ENCODE data around the gene ATXN2. TPM values are rescaled to one million over a fixed set of nuclear protein-coding genes. Genes with fewer than 3 reads are reported as not detected.

The ATXN2 gene
- total and polyA plus RNA-seq, 9 of the 15 experiments (the other 6 are each of a cell fraction or from before 2014, with no cell fraction given) = 16.8 to 67.8 (median 29.3) TPM

DNA sequence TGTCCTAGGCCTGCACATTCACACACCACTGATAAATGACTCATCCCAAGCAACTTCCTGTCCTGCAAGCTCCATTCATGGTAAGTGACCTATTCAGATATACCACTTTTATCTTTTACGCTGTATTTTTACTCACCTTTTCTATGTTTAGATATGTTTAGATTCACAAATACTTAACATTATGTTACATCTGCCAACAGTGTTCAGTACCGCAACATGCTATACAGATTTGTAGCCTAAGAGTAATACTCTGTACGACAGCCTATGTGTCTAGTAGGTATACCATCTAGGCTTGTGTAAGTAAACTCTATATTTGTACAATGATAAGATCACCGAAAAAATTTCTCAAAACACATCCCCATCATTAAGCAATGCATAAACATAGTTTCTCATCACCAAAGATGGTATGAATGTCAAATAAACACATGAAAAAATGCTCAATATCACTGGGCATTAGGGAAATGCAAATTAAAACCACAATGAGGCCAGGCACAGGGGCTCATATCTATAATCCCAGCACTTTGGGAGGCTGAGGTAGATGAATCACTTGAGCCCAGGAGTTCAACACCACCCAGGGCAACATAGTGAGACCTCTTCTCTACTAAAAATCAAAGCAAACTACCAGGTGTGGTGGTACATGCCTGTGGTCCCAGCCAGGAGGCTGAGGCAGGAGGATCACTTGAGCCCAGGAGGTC is 20.7 kb downstream of the ATXN2 start (continued):
- TF ChIP-seq, protein P1, sequence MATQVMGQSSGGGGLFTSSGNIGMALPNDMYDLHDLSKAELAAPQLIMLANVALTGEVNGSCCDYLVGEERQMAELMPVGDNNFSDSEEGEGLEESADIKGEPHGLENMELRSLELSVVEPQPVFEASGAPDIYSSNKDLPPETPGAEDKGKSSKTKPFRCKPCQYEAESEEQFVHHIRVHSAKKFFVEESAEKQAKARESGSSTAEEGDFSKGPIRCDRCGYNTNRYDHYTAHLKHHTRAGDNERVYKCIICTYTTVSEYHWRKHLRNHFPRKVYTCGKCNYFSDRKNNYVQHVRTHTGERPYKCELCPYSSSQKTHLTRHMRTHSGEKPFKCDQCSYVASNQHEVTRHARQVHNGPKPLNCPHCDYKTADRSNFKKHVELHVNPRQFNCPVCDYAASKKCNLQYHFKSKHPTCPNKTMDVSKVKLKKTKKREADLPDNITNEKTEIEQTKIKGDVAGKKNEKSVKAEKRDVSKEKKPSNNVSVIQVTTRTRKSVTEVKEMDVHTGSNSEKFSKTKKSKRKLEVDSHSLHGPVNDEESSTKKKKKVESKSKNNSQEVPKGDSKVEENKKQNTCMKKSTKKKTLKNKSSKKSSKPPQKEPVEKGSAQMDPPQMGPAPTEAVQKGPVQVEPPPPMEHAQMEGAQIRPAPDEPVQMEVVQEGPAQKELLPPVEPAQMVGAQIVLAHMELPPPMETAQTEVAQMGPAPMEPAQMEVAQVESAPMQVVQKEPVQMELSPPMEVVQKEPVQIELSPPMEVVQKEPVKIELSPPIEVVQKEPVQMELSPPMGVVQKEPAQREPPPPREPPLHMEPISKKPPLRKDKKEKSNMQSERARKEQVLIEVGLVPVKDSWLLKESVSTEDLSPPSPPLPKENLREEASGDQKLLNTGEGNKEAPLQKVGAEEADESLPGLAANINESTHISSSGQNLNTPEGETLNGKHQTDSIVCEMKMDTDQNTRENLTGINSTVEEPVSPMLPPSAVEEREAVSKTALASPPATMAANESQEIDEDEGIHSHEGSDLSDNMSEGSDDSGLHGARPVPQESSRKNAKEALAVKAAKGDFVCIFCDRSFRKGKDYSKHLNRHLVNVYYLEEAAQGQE (IDR thresholded peaks at IDR 0.05; ENCODE audit: borderline replicate concordance) = no peak
- TF ChIP-seq, protein P1 (CRISPR knock-in tag; IDR thresholded peaks at IDR 0.05; ENCODE audit: low read depth) = no peak
- TF ChIP-seq SRSF9 (IDR thresholded peaks at IDR 0.05; ENCODE audit: borderline replicate concordance, low read depth, low read length) = no peak
- no peak for TF ChIP-seq CBFB (CRISPR knock-in tag; IDR thresholded peaks at IDR 0.05)
- no peak for TF ChIP-seq POLR3A (IDR thresholded peaks at IDR 0.05; ENCODE audit: borderline replicate concordance, extremely low read depth, insufficient read depth, insufficient read length)
- TF ChIP-seq, protein P2, sequence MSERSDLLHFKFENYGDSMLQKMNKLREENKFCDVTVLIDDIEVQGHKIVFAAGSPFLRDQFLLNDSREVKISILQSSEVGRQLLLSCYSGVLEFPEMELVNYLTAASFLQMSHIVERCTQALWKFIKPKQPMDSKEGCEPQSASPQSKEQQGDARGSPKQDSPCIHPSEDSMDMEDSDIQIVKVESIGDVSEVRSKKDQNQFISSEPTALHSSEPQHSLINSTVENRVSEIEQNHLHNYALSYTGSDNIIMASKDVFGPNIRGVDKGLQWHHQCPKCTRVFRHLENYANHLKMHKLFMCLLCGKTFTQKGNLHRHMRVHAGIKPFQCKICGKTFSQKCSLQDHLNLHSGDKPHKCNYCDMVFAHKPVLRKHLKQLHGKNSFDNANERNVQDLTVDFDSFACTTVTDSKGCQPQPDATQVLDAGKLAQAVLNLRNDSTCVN (CRISPR knock-in tag; IDR thresholded peaks at IDR 0.05) = no peak
- no peak for TF ChIP-seq PPARD (CRISPR knock-in tag; IDR thresholded peaks at IDR 0.05)
- TF ChIP-seq SP2 (IDR thresholded peaks at IDR 0.05; ENCODE audit: extremely low read depth, low read depth, low read length, poor library complexity, severe bottlenecking) = no peak
- TF ChIP-seq NFXL1 (CRISPR knock-in tag; IDR thresholded peaks at IDR 0.05) = no peak
- TF ChIP-seq, protein P3, sequence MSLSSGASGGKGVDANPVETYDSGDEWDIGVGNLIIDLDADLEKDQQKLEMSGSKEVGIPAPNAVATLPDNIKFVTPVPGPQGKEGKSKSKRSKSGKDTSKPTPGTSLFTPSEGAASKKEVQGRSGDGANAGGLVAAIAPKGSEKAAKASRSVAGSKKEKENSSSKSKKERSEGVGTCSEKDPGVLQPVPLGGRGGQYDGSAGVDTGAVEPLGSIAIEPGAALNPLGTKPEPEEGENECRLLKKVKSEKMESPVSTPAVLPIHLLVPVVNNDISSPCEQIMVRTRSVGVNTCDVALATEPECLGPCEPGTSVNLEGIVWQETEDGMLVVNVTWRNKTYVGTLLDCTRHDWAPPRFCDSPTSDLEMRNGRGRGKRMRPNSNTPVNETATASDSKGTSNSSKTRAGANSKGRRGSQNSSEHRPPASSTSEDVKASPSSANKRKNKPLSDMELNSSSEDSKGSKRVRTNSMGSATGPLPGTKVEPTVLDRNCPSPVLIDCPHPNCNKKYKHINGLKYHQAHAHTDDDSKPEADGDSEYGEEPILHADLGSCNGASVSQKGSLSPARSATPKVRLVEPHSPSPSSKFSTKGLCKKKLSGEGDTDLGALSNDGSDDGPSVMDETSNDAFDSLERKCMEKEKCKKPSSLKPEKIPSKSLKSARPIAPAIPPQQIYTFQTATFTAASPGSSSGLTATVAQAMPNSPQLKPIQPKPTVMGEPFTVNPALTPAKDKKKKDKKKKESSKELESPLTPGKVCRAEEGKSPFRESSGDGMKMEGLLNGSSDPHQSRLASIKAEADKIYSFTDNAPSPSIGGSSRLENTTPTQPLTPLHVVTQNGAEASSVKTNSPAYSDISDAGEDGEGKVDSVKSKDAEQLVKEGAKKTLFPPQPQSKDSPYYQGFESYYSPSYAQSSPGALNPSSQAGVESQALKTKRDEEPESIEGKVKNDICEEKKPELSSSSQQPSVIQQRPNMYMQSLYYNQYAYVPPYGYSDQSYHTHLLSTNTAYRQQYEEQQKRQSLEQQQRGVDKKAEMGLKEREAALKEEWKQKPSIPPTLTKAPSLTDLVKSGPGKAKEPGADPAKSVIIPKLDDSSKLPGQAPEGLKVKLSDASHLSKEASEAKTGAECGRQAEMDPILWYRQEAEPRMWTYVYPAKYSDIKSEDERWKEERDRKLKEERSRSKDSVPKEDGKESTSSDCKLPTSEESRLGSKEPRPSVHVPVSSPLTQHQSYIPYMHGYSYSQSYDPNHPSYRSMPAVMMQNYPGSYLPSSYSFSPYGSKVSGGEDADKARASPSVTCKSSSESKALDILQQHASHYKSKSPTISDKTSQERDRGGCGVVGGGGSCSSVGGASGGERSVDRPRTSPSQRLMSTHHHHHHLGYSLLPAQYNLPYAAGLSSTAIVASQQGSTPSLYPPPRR (CRISPR knock-in tag; IDR thresholded peaks at IDR 0.05; ENCODE audit: borderline replicate concordance) = no peak
- TF ChIP-seq RCOR1 (IDR thresholded peaks at IDR 0.05; ENCODE audit: borderline replicate concordance in 1 of 2, low read depth in 2 of 2, low read length in 2 of 2) = no peak; a peak in 1 of 4 replicates
- TF ChIP-seq MEIS2 (IDR thresholded peaks at IDR 0.05; ENCODE audit: partially characterized antibody) = peak; percentile 33

Data from K562 (cell line).